Measurements from ENCODE around the gene INSL3.

The INSL3 gene

GRCh38 chr19:17859533-17860330 lies 38.4 kb upstream of the INSL3 start, which contains the start of gene RPL18A:
Gene RPL18A, plus strand, starts transcription at chr19:17859910. Its CDS starts 47 bp downstream, at chr19:17859957.
- TF ChIP-seq, protein P1, sequence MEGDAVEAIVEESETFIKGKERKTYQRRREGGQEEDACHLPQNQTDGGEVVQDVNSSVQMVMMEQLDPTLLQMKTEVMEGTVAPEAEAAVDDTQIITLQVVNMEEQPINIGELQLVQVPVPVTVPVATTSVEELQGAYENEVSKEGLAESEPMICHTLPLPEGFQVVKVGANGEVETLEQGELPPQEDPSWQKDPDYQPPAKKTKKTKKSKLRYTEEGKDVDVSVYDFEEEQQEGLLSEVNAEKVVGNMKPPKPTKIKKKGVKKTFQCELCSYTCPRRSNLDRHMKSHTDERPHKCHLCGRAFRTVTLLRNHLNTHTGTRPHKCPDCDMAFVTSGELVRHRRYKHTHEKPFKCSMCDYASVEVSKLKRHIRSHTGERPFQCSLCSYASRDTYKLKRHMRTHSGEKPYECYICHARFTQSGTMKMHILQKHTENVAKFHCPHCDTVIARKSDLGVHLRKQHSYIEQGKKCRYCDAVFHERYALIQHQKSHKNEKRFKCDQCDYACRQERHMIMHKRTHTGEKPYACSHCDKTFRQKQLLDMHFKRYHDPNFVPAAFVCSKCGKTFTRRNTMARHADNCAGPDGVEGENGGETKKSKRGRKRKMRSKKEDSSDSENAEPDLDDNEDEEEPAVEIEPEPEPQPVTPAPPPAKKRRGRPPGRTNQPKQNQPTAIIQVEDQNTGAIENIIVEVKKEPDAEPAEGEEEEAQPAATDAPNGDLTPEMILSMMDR (IDR thresholded peaks at IDR 0.05; ENCODE audit: low read depth, low read length, missing control alignments), result peak; percentile 91
- DNase-seq (ENCODE audit: low read depth), result peak; percentile 100
- in situ Hi-C loops (cut with HindIII; ENCODE audit: low sequenced_read_pairs), result no loop called here
- peak within 1 kb of the TSS; percentile 62 for H3K4me3 ChIP-seq (ENCODE audit: low read depth, low read length)

DNA sequence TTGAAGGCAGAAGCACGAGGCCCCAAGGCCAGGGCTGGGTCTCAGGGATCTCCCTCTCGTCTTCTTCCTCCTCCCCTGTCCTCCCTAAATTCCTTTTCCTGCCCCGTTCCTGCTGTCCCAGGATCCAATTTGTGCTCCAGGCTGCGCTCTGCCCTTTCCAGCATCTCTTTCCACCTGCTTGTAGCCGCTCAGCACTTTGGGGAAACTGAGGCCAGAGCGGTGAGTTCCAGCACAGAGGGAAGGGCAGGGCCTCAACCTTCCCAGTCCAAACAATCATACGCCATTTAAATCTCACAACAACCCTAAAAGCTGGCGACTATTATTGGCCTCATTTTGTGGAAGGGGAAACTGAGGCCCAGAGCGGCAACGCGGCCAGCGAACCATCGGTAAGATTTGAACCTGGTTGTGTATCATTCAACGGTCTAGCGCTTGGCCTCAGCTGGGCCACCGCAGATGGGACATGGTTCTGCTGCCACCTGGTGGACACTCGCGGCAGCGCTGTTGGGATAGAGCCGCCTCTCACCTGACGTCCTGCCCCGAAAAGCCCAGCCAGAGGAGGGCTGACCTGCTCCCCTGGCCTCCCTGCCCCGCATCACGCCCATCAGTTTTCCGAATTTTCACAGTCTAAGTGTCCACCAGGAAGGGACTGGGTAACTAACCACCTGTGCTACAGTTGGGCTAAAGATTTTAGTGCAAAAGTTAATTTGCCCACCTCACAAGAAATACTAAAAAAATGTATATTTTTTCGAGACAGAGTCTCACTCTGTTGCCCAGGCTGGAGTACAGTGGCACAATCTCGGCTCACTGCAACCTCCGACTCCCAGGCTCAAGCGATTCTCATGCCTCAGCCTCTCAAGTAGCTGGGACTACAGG lies 34.2 kb upstream of the INSL3 start:
- in situ Hi-C loops (cut with HindIII; ENCODE audit: low sequenced_read_pairs), result no loop called here
- H3K4me3 ChIP-seq (ENCODE audit: low read depth, low read length), result no peak overlapping the region
- TF ChIP-seq, protein P1 (IDR thresholded peaks at IDR 0.05; ENCODE audit: low read depth, low read length, missing control alignments), result peak; percentile 98
- no peak for DNase-seq (ENCODE audit: low read depth)

DNA sequence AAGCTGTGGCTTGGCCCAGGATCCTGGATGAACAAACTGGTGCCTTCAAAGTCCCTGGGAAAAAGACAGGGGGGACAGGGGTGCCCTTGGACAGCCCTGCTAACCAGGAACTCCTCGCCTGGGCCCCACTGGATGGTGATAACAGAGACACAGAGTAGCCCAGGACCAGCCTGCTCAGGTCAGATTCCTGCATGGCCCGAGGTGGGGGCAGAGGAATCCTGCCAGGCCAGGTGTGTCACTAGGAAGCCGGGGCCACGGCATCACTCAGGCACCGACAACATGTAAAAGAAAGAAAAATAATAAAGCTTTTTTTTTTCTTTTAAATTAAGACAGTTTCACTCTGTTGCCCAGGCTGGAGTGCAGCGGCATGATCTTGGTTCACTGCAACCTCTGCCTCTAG lies 32.7 kb upstream of the INSL3 start:
- in situ Hi-C loops (cut with HindIII; ENCODE audit: low sequenced_read_pairs), result no loop called here

DNA sequence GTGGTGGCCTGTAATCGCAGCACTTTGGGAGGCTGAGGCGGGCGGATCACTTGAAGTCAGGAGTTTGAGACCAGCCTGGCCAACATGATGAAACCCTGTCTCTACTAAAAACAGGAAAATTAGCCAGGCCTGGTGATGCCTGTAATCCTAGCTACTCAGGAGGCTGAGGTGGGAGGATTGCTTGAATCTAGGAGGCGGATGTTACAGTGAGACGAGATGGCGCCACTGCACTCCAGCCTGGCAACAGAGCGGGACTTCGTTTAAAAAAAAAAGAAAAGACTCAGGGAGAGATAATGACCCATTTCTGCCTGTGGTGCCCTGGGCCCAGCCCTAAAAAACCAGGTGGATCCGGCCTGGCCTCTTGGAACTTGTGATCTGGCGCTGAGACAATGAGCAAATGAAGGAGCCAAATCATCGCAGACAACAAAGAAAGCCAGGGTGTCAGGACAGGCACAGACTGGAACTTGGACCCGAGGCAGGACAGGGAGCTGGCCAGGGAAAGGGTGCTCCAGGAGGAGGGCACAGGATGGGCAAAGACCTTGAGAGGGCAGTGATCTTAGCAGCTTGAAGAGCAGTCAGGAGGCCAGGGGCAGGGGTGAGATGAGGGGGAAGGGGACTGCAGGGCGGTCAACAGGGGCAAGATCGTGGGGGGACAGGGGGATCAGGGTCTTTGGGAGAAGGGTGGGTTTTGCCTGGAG lies 27.4 kb upstream of the INSL3 start:
- DNase-seq (ENCODE audit: low read depth), result no peak
- in situ Hi-C loops (cut with HindIII; ENCODE audit: low sequenced_read_pairs), result no loop called here
- TF ChIP-seq, protein P1 (IDR thresholded peaks at IDR 0.05; ENCODE audit: low read depth, low read length, missing control alignments), result no peak
- no peak overlapping the region for H3K4me3 ChIP-seq (ENCODE audit: low read depth, low read length)

More for the DNA sequence above, 32.7 kb upstream of the INSL3 start:
- TF ChIP-seq, protein P1 (IDR thresholded peaks at IDR 0.05; ENCODE audit: low read depth, low read length, missing control alignments), result no peak
- no peak for DNase-seq (ENCODE audit: low read depth)
- H3K4me3 ChIP-seq (ENCODE audit: low read depth, low read length), result no peak overlapping the region

DNA sequence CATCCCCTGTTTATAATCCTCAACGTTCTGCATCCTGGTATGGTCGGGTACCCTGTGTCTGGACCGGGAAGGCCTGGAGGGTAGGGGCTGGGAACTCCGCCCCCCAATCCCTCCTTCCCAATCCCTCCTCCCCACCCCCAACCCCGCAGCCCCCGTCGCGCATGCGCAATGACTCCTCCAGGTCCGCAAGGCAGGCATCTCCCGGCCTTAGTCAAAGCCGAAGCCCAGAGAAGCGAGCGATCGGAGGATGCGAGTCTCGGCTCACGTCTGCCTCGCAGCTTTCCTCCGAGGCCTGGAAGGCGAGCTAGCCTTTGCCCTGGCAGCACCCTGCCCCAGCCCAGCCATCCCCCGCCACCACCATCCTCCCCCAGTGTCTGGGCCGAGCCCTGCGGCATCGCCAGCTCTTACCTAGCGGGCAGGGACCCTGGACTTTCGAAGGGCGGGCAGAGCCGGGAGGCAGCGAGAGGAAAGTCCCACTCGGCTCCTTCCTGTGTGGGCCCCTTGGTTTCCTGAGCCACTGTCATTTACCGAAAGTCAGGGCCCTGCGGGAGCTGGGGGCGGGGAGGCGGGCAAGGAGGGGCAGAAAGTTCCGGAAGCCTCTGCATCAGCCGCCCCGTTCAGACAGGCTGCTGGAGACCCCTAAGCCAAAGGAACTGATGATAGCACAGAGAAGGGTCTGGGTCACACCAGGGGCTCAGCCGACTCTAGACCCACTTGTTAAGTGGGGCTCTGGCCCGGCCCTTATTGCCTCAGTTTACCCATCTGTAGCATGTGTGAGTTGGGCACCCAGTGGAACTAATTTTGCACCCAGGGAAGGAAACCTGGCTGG lies 26.4 kb upstream of the INSL3 start, which contains the start of gene JAK3:
Gene JAK3 (minus strand): TSS at position 445 of the 829 bp plus-strand sequence. CDS start 3,565 bp downstream, outside the sequence.
- TF ChIP-seq, protein P1 (IDR thresholded peaks at IDR 0.05; ENCODE audit: low read depth, low read length, missing control alignments), result no peak
- in situ Hi-C loops (cut with HindIII; ENCODE audit: low sequenced_read_pairs), result no loop called here
- peak within 1 kb of the TSS; percentile 22 for H3K4me3 ChIP-seq (ENCODE audit: low read depth, low read length)
- DNase-seq (ENCODE audit: low read depth), result no peak
